CD4-positive, CD25-positive, alpha-beta regulatory T cell (primary cell): ENCODE results near the gene KANSL2. TPM values are rescaled to one million over a fixed set of nuclear protein-coding genes. Genes with fewer than 3 reads are reported as not detected.
"Not testable (repeated sequence)": the region's sequence is repeated elsewhere in the genome, so short reads cannot be mapped to it uniquely, and the experiment has no call there.

Experiments used
- ATAC-seq, 2 donors: fragments of 150-1000 bp; cut with Tn5 transposase; one replicate each; pipeline ENCODE4 v1.10.0; 2021; ENCODE audit warnings: low read depth in 2 of 2, moderate number of reproducible peaks in 2 of 2, moderate library complexity in 1 of 2
- DNase-seq, 3 donors: peaks; one replicate each; pipeline versions ENCODE4 v3.0.0 to v3.0.0-alpha.2; 2012 to 2022; ENCODE audit warnings: mixed read lengths in 1 of 3
- H3K27ac ChIP-seq: one replicate; pipeline ENCODE4 v1.7.0; 2013; ENCODE audit warnings: mild to moderate bottlenecking, low read length; ENCODE audit not compliant: insufficient read depth, poor library complexity, severe bottlenecking
- H3K27me3 ChIP-seq: one replicate; pipeline ENCODE4 v1.7.0; 2013; ENCODE audit warnings: low read length; ENCODE audit not compliant: control insufficient read depth, insufficient read depth
- H3K36me3 ChIP-seq: one replicate; pipeline ENCODE4 v1.7.0; 2013; ENCODE audit warnings: mild to moderate bottlenecking, low read length, moderate library complexity; ENCODE audit not compliant: control insufficient read depth, insufficient read depth
- H3K4me1 ChIP-seq: 2 replicates; pipeline ENCODE4 v1.7.0; 2013; ENCODE audit warnings: mild to moderate bottlenecking, low read length; ENCODE audit not compliant: insufficient read depth, control insufficient read depth, poor library complexity, severe bottlenecking
- H3K4me3 ChIP-seq: one replicate; pipeline ENCODE4 v1.7.0; 2013; ENCODE audit warnings: low read depth, mild to moderate bottlenecking, low read length, moderate library complexity
- H3K9me3 ChIP-seq, 2 experiments: 1 replicate in 1 of 2; 2 replicates in 1 of 2; pipeline ENCODE4 v1.7.0; 2013; ENCODE audit warnings: low read length in 2 of 2, mild to moderate bottlenecking in 1 of 2, moderate library complexity in 1 of 2; ENCODE audit not compliant: control insufficient read depth in 2 of 2
- H3K27ac Mint-ChIP-seq, 3 donors: one replicate each; pipeline ENCODE4 v1.8.0; 2020 to 2022; ENCODE audit warnings: mild to moderate bottlenecking in 3 of 3, mixed read lengths in 3 of 3, moderate library complexity in 2 of 3
- H3K27me3 Mint-ChIP-seq: one replicate; pipeline ENCODE4 v1.8.0; 2022; ENCODE audit warnings: mild to moderate bottlenecking, mixed read lengths
- H3K36me3 Mint-ChIP-seq: one replicate; pipeline ENCODE4 v1.8.0; 2020; ENCODE audit warnings: mixed read lengths
- H3K4me1 Mint-ChIP-seq, 4 donors: one replicate each; pipeline ENCODE4 v1.8.0; 2020 to 2022; ENCODE audit warnings: mixed read lengths in 4 of 4, mild to moderate bottlenecking in 1 of 4
- H3K4me3 Mint-ChIP-seq, 4 donors: one replicate each; pipeline ENCODE4 v1.8.0; 2020 to 2022; ENCODE audit warnings: mild to moderate bottlenecking in 4 of 4, mixed read lengths in 4 of 4, moderate library complexity in 3 of 4
- H3K9me3 Mint-ChIP-seq, 7 donors: one replicate each; pipeline ENCODE4 v1.8.0; 2020 to 2022; ENCODE audit warnings: mixed read lengths in 7 of 7, mild to moderate bottlenecking in 3 of 7, moderate library complexity in 2 of 7
- polyA plus RNA-seq, 4 donors: library from polyadenylated mRNA; unstranded; fragments of 300-500 nt; fragmentation: Illumina TruSeq; gene quantifications; one replicate each; pipeline ENCODE4 v1.2.3, GENCODE V29; 2021
- total RNA-seq: library from RNA; stranded (reverse); gene quantifications from one replicate; pipeline ENCODE4 v1.2.3, GENCODE V29; 2022

Gene KANSL2
- total and polyA plus RNA-seq, 5 donors from 2014 or later: 30.9 to 116 (median 40.4) TPM

GRCh38 chr12:48631071-48631470, 51.0 kb downstream of the KANSL2 start:
- H3K27me3 Mint-ChIP-seq: peaks cover 37% of the 10 kb centered on the region
- no peak overlapping the region for H3K27ac Mint-ChIP-seq
- no peak overlapping the region for H3K4me3 ChIP-seq
- H3K36me3 Mint-ChIP-seq: no peaks in the 10 kb centered on the region
- ATAC-seq (no peak), DNase-seq (no peak)
- peaks cover 0 to 1% (median 0%) of the 10 kb centered on the region in 7 donors for H3K9me3 Mint-ChIP-seq
- H3K4me1 ChIP-seq: no peaks in the 10 kb centered on the region
- no peak overlapping the region for H3K4me3 Mint-ChIP-seq
- no peaks in the 10 kb centered on the region for H3K9me3 ChIP-seq
- no peaks in the 10 kb centered on the region for H3K4me1 Mint-ChIP-seq
- peaks cover 9% of the 10 kb centered on the region for H3K27me3 ChIP-seq
- H3K36me3 ChIP-seq: no peaks in the 10 kb centered on the region
- H3K27ac ChIP-seq: no peak overlapping the region

- Mint-ChIP-seq H3K4me1 (no peaks in the 10 kb centered on the region), H3K27ac (no peak overlapping the region), H3K36me3 (no peaks in the 10 kb centered on the region), H3K27me3 (peaks cover 44% of the 10 kb centered on the region), H3K9me3 (peaks cover 0 to 1% (median 0%) of the 10 kb centered on the region in 7 donors), H3K4me3 (no peak overlapping the region)
- peaks cover 10% of the 10 kb centered on the region for H3K27me3 ChIP-seq
- no peak overlapping the region for H3K27ac ChIP-seq
- no peaks in the 10 kb centered on the region for H3K36me3 ChIP-seq
- H3K9me3 ChIP-seq: no peaks in the 10 kb centered on the region
- no peaks in the 10 kb centered on the region for H3K4me1 ChIP-seq
- no peak overlapping the region for H3K4me3 ChIP-seq
- ATAC-seq (no peak), DNase-seq (no peak)
Measured at GRCh38 chr12:48630346-48630745, 51.7 kb downstream of the KANSL2 start.

GRCh38 chr12:48629541-48629940, 52.5 kb downstream of the KANSL2 start:
- H3K9me3 Mint-ChIP-seq: peaks cover 0 to 1% (median 0%) of the 10 kb centered on the region in 7 donors
- no peaks in the 10 kb centered on the region for H3K9me3 ChIP-seq
- no peaks in the 10 kb centered on the region for H3K36me3 Mint-ChIP-seq
- H3K4me1 ChIP-seq: no peaks in the 10 kb centered on the region
- no peak overlapping the region for H3K27ac ChIP-seq
- H3K4me1 Mint-ChIP-seq: no peaks in the 10 kb centered on the region
- H3K4me3 ChIP-seq: no peak overlapping the region
- no peaks in the 10 kb centered on the region for H3K36me3 ChIP-seq
- H3K27ac Mint-ChIP-seq: no peak overlapping the region
- ATAC-seq (no peak), DNase-seq (no peak)
- H3K4me3 Mint-ChIP-seq: no peak overlapping the region
- H3K27me3 ChIP-seq: peaks cover 10% of the 10 kb centered on the region
- peaks cover 41% of the 10 kb centered on the region for H3K27me3 Mint-ChIP-seq

- ATAC-seq: no peak
- H3K4me3 Mint-ChIP-seq: no peak overlapping the region
- Histone ChIP-seq H3K27ac (no peak overlapping the region), H3K9me3 (no peaks in the 10 kb centered on the region), H3K36me3 (no peaks in the 10 kb centered on the region), H3K4me1 (no peaks in the 10 kb centered on the region), H3K4me3 (no peak overlapping the region), H3K27me3 (peaks cover 10% of the 10 kb centered on the region)
- H3K36me3 Mint-ChIP-seq: no peaks in the 10 kb centered on the region
- H3K4me1 Mint-ChIP-seq: no peaks in the 10 kb centered on the region
- no peak for DNase-seq
- H3K9me3 Mint-ChIP-seq: peaks cover 0 to 1% (median 0%) of the 10 kb centered on the region in 7 donors
- H3K27me3 Mint-ChIP-seq: peaks cover 36% of the 10 kb centered on the region
- H3K27ac Mint-ChIP-seq: no peak overlapping the region
Measured at GRCh38 chr12:48627556-48627955, 54.5 kb downstream of the KANSL2 start.

- H3K4me1 Mint-ChIP-seq, DNase-seq, H3K4me3 Mint-ChIP-seq, H3K27ac ChIP-seq, H3K36me3 ChIP-seq, ATAC-seq, H3K4me3 ChIP-seq, H3K4me1 ChIP-seq, H3K9me3 ChIP-seq, H3K9me3 Mint-ChIP-seq, H3K36me3 Mint-ChIP-seq, H3K27ac Mint-ChIP-seq: not testable (repeated sequence)
- H3K27me3 ChIP-seq: peaks cover 15% of the 10 kb centered on the region
- H3K27me3 Mint-ChIP-seq: peaks cover 31% of the 10 kb centered on the region
Measured at GRCh38 chr12:48622997-48623396, 59.0 kb downstream of the KANSL2 start.

- DNase-seq: peak; percentile 54 to 83 (median 74)
- no peak overlapping the region for H3K4me3 Mint-ChIP-seq
- no peak overlapping the region for H3K27ac ChIP-seq
- peaks cover 22% of the 10 kb centered on the region for H3K27me3 ChIP-seq
- H3K4me1 ChIP-seq: no peaks in the 10 kb centered on the region
- no peak overlapping the region for H3K4me3 ChIP-seq
- peaks cover 6 to 9% of the 10 kb centered on the region in 2 experiments for H3K9me3 ChIP-seq
- no peaks in the 10 kb centered on the region for H3K36me3 ChIP-seq
- H3K27me3 Mint-ChIP-seq: peaks cover 38% of the 10 kb centered on the region
- peaks cover 4% of the 10 kb centered on the region for H3K36me3 Mint-ChIP-seq
- no peak overlapping the region for H3K27ac Mint-ChIP-seq
- H3K4me1 Mint-ChIP-seq: no peaks in the 10 kb centered on the region
- ATAC-seq: peak; percentile 77 to 92
- peaks cover 0 to 10% (median 6%) of the 10 kb centered on the region in 7 donors for H3K9me3 Mint-ChIP-seq
Measured at GRCh38 chr12:48618541-48618940, 63.5 kb downstream of the KANSL2 start.

- Histone ChIP-seq H3K36me3 (no peaks in the 10 kb centered on the region), H3K4me1 (no peaks in the 10 kb centered on the region), H3K4me3 (no peak overlapping the region), H3K9me3 (peaks cover 10 to 15% of the 10 kb centered on the region in 2 experiments), H3K27me3 (peaks cover 19% of the 10 kb centered on the region), H3K27ac (no peak overlapping the region)
- H3K9me3 Mint-ChIP-seq: peaks cover 0 to 33% (median 15%) of the 10 kb centered on the region in 7 donors
- H3K4me1 Mint-ChIP-seq: no peaks in the 10 kb centered on the region
- ATAC-seq (no peak), DNase-seq (no peak)
- peaks cover 4% of the 10 kb centered on the region for H3K36me3 Mint-ChIP-seq
- H3K27me3 Mint-ChIP-seq: peaks cover 40% of the 10 kb centered on the region
- no peak overlapping the region for H3K27ac Mint-ChIP-seq
- no peak overlapping the region for H3K4me3 Mint-ChIP-seq
Measured at GRCh38 chr12:48615681-48616080, 66.4 kb downstream of the KANSL2 start.

- Mint-ChIP-seq H3K27me3 (peaks cover 45% of the 10 kb centered on the region), H3K36me3 (peaks cover 4% of the 10 kb centered on the region), H3K4me3 (no peak overlapping the region), H3K27ac (no peak overlapping the region), H3K9me3 (peaks cover 0 to 38% (median 17%) of the 10 kb centered on the region in 7 donors), H3K4me1 (no peaks in the 10 kb centered on the region)
- no peaks in the 10 kb centered on the region for H3K36me3 ChIP-seq
- H3K27ac ChIP-seq: no peak overlapping the region
- ATAC-seq (no peak), DNase-seq (no peak)
- H3K4me1 ChIP-seq: no peaks in the 10 kb centered on the region
- H3K4me3 ChIP-seq: no peak overlapping the region
- peaks cover 14 to 15% of the 10 kb centered on the region in 2 experiments for H3K9me3 ChIP-seq
- H3K27me3 ChIP-seq: peaks cover 12% of the 10 kb centered on the region
Measured at GRCh38 chr12:48613321-48613720, 68.7 kb downstream of the KANSL2 start.
